ENCODE measurements around the gene ADH7. TPM values are rescaled to one million over a fixed set of nuclear protein-coding genes. Genes with fewer than 3 reads are reported as not detected.

The ADH7 gene
- total RNA-seq, 1 experiment from 2014 or later, result not detected

DNA sequence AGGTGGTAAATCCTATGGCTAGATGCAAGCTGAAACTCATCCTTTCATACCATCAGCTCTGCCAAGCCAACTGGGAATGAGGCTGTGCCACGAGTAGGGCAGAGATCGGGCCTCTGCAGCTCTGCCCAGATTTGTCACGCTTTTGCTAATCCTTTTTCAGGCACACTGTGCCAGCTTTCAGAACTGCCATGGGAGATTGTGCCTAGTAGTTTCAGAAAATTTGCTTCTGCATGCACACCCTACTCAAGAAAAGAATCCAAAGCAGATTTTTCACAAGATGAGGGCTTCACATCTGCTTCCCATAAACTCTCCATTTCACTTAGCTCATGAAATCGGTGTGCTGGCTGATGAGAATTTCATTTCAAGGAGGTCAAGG, 3.3 kb upstream of the ADH7 start:
- CTCF ChIA-PET, result no interaction called here
- Histone ChIP-seq H3K9me3 (ENCODE audit: control insufficient read depth in 1 of 2, insufficient read depth in 1 of 2, low read depth in 1 of 2, low read length in 2 of 2) (no peaks in the 10 kb centered on the region), H3K9me2 (ENCODE audit: insufficient read depth) (no peaks in the 10 kb centered on the region), H3K9ac (ENCODE audit: low read length) (no peak overlapping the region), H3K4me1 (ENCODE audit: control insufficient read depth in 1 of 2, insufficient read depth in 2 of 2, low read length in 2 of 2) (no peaks in the 10 kb centered on the region), H3K4me2 (ENCODE audit: low read length) (no peak overlapping the region), H3K79me2 (ENCODE audit: insufficient read depth, low read length) (no peaks in the 10 kb centered on the region), H2AFZ (ENCODE audit: low read depth, low read length, poor library complexity, severe bottlenecking) (no peak overlapping the region), H3K36me3 (ENCODE audit: control insufficient read depth in 1 of 2, insufficient read depth in 2 of 2, low read length in 2 of 2) (no peaks in the 10 kb centered on the region), H3K27me3 (ENCODE audit: insufficient read depth, low read length) (no peaks in the 10 kb centered on the region), H3K4me3 (replicated peaks in 1 of 2; ENCODE audit: low read depth in 1 of 2, low read length in 2 of 2) (no peak overlapping the region), H4K20me1 (ENCODE audit: insufficient read depth) (no peaks in the 10 kb centered on the region), H3K27ac (ENCODE audit: low read depth, low read length) (no peak overlapping the region)
- ATAC-seq (no peak), DNase-seq (ENCODE audit: low read depth, low spot score) (no peak)
- intact Hi-C loops (cut with micrococcal nuclease), result no loop called here
- RAD21 ChIA-PET (ENCODE audit: low non-redundant PET in 1 of 2, low total read pairs in 2 of 2, uncharacterized antibody in 2 of 2, unreplicated experiment in 2 of 2), result no interaction called here
- POLR2A ChIA-PET, result no interaction called here
- BruUV-seq (replicated peaks), result no TSS peak
- TF ChIP-seq EZH2phosphoT487 (IDR thresholded peaks at IDR 0.05; ENCODE audit: borderline replicate concordance) (no peak), ZFX (IDR thresholded peaks at IDR 0.05) (no peak), CBX3 (IDR thresholded peaks at IDR 0.05; ENCODE audit: low read depth) (no peak), ELF1 (IDR thresholded peaks at IDR 0.05; ENCODE audit: borderline replicate concordance, low read depth) (no peak), CEBPB (IDR thresholded peaks at IDR 0.05; ENCODE audit: low read depth) (no peak), ZNF274 (IDR thresholded peaks at IDR 0.05; ENCODE audit: low read depth, low read length) (no peak), SP1 (IDR thresholded peaks at IDR 0.05; ENCODE audit: low read depth) (no peak), SIN3A (IDR thresholded peaks at IDR 0.05; ENCODE audit: low read depth) (no peak), POLR2A (IDR thresholded peaks at IDR 0.05; ENCODE audit: borderline replicate concordance, extremely low read depth, insufficient read depth, insufficient read length) (no peak), EGR1 (IDR thresholded peaks at IDR 0.05; ENCODE audit: low read depth) (no peak), YY1 (IDR thresholded peaks at IDR 0.05; ENCODE audit: extremely low read depth, insufficient replicate concordance, low read depth, low read length) (no peak)
- TF ChIP-seq, protein P1, sequence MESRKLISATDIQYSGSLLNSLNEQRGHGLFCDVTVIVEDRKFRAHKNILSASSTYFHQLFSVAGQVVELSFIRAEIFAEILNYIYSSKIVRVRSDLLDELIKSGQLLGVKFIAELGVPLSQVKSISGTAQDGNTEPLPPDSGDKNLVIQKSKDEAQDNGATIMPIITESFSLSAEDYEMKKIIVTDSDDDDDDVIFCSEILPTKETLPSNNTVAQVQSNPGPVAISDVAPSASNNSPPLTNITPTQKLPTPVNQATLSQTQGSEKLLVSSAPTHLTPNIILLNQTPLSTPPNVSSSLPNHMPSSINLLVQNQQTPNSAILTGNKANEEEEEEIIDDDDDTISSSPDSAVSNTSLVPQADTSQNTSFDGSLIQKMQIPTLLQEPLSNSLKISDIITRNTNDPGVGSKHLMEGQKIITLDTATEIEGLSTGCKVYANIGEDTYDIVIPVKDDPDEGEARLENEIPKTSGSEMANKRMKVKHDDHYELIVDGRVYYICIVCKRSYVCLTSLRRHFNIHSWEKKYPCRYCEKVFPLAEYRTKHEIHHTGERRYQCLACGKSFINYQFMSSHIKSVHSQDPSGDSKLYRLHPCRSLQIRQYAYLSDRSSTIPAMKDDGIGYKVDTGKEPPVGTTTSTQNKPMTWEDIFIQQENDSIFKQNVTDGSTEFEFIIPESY (IDR thresholded peaks at IDR 0.05; ENCODE audit: extremely low read depth, insufficient replicate concordance, low read length), result no peak
- TF ChIP-seq, protein P2, sequence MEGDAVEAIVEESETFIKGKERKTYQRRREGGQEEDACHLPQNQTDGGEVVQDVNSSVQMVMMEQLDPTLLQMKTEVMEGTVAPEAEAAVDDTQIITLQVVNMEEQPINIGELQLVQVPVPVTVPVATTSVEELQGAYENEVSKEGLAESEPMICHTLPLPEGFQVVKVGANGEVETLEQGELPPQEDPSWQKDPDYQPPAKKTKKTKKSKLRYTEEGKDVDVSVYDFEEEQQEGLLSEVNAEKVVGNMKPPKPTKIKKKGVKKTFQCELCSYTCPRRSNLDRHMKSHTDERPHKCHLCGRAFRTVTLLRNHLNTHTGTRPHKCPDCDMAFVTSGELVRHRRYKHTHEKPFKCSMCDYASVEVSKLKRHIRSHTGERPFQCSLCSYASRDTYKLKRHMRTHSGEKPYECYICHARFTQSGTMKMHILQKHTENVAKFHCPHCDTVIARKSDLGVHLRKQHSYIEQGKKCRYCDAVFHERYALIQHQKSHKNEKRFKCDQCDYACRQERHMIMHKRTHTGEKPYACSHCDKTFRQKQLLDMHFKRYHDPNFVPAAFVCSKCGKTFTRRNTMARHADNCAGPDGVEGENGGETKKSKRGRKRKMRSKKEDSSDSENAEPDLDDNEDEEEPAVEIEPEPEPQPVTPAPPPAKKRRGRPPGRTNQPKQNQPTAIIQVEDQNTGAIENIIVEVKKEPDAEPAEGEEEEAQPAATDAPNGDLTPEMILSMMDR (IDR thresholded peaks at IDR 0.05 in 2 of 3, conservative IDR thresholded peaks at IDR 0.05 in 1 of 3; ENCODE audit: borderline replicate concordance in 1 of 3, insufficient read depth in 1 of 3, low read depth in 2 of 3, low read length in 2 of 3), result no peak
- TF ChIP-seq, protein P3, sequence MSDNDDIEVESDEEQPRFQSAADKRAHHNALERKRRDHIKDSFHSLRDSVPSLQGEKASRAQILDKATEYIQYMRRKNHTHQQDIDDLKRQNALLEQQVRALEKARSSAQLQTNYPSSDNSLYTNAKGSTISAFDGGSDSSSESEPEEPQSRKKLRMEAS (IDR thresholded peaks at IDR 0.05), result no peak
- TF ChIP-seq, protein P4, sequence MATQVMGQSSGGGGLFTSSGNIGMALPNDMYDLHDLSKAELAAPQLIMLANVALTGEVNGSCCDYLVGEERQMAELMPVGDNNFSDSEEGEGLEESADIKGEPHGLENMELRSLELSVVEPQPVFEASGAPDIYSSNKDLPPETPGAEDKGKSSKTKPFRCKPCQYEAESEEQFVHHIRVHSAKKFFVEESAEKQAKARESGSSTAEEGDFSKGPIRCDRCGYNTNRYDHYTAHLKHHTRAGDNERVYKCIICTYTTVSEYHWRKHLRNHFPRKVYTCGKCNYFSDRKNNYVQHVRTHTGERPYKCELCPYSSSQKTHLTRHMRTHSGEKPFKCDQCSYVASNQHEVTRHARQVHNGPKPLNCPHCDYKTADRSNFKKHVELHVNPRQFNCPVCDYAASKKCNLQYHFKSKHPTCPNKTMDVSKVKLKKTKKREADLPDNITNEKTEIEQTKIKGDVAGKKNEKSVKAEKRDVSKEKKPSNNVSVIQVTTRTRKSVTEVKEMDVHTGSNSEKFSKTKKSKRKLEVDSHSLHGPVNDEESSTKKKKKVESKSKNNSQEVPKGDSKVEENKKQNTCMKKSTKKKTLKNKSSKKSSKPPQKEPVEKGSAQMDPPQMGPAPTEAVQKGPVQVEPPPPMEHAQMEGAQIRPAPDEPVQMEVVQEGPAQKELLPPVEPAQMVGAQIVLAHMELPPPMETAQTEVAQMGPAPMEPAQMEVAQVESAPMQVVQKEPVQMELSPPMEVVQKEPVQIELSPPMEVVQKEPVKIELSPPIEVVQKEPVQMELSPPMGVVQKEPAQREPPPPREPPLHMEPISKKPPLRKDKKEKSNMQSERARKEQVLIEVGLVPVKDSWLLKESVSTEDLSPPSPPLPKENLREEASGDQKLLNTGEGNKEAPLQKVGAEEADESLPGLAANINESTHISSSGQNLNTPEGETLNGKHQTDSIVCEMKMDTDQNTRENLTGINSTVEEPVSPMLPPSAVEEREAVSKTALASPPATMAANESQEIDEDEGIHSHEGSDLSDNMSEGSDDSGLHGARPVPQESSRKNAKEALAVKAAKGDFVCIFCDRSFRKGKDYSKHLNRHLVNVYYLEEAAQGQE (IDR thresholded peaks at IDR 0.05; ENCODE audit: low read depth), result no peak

Measured in HCT116 (cell line).